Measurements from ENCODE around the gene HMCN1. TPM values are rescaled to one million over a fixed set of nuclear protein-coding genes. Genes with fewer than 3 reads are reported as not detected.

Gene HMCN1
- total RNA-seq, 1 experiment from 2014 or later, result 0.23 TPM

GRCh38 chr1:186026946-186027345, 292.8 kb downstream of the HMCN1 start:
- no peaks in the 10 kb centered on the region for H3K9me3 ChIP-seq (ENCODE audit: control insufficient read depth, insufficient read depth, low read depth, low read length)
- H3K36me3 ChIP-seq (ENCODE audit: control insufficient read depth, insufficient read depth, low read length), result no peaks in the 10 kb centered on the region
- no peak overlapping the region for H3K27ac ChIP-seq (ENCODE audit: low read length)
- intact Hi-C loops (cut with micrococcal nuclease; ENCODE audit: unreplicated experiment) (no loop called here), in situ Hi-C loops (cut with HindIII; ENCODE audit: low pct_unique_long_range_greater_than_20kb, low sequenced_read_pairs) (no loop called here)
- H3K27me3 ChIP-seq (ENCODE audit: control insufficient read depth, insufficient read depth, low read length), result no peaks in the 10 kb centered on the region
- TF ChIP-seq SIN3A (IDR thresholded peaks at IDR 0.05; ENCODE audit: borderline replicate concordance, insufficient read depth, low read depth, low read length) (no peak), CTCF (IDR thresholded peaks at IDR 0.05) (no peak), POLR2AphosphoS5 (IDR thresholded peaks at IDR 0.05; ENCODE audit: low read depth, low read length) (no peak), TCF7L2 (IDR thresholded peaks at IDR 0.05; ENCODE audit: low read depth, low read length) (no peak)
- TF ChIP-seq, protein P1, sequence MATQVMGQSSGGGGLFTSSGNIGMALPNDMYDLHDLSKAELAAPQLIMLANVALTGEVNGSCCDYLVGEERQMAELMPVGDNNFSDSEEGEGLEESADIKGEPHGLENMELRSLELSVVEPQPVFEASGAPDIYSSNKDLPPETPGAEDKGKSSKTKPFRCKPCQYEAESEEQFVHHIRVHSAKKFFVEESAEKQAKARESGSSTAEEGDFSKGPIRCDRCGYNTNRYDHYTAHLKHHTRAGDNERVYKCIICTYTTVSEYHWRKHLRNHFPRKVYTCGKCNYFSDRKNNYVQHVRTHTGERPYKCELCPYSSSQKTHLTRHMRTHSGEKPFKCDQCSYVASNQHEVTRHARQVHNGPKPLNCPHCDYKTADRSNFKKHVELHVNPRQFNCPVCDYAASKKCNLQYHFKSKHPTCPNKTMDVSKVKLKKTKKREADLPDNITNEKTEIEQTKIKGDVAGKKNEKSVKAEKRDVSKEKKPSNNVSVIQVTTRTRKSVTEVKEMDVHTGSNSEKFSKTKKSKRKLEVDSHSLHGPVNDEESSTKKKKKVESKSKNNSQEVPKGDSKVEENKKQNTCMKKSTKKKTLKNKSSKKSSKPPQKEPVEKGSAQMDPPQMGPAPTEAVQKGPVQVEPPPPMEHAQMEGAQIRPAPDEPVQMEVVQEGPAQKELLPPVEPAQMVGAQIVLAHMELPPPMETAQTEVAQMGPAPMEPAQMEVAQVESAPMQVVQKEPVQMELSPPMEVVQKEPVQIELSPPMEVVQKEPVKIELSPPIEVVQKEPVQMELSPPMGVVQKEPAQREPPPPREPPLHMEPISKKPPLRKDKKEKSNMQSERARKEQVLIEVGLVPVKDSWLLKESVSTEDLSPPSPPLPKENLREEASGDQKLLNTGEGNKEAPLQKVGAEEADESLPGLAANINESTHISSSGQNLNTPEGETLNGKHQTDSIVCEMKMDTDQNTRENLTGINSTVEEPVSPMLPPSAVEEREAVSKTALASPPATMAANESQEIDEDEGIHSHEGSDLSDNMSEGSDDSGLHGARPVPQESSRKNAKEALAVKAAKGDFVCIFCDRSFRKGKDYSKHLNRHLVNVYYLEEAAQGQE (IDR thresholded peaks at IDR 0.05; ENCODE audit: insufficient read depth in 1 of 2, low read depth in 2 of 2, low read length in 1 of 2), result no peak
- no peak overlapping the region for H3K4me3 ChIP-seq (ENCODE audit: low read depth in 2 of 2, low read length in 2 of 2)
- no peaks in the 10 kb centered on the region for H3K4me1 ChIP-seq (ENCODE audit: control insufficient read depth, insufficient read depth, low read length)
- CTCF ChIA-PET, result no interaction called here
- DNase-seq (ENCODE audit: low read depth, low spot score) (no peak), ATAC-seq (no peak)
- no TSS peak for BruUV-seq (replicated peaks)
- POLR2A ChIA-PET, result no interaction called here

DNA sequence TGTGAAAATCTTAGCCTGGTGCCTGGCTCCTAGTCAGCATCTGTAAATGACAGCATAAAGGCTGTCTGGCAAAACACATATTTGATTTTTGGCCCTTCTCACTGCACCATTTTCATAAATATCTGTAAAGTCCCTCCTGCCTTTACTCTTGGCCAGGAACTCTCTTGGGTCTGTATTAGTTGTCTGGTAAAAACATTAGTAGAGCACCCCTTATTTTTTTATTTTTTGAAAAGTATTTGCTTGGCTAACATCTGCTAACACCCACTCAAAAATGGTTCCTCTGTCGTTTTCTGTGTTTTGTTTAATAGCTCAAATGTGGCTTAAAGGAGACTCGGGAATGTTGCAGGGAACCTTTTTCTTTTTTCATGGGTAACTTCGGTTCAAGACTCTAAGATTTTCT, 293.4 kb downstream of the HMCN1 start:
- TF ChIP-seq SIN3A (IDR thresholded peaks at IDR 0.05; ENCODE audit: borderline replicate concordance, insufficient read depth, low read depth, low read length) (no peak), TCF7L2 (IDR thresholded peaks at IDR 0.05; ENCODE audit: low read depth, low read length) (no peak), POLR2AphosphoS5 (IDR thresholded peaks at IDR 0.05; ENCODE audit: low read depth, low read length) (no peak), CTCF (IDR thresholded peaks at IDR 0.05) (no peak)
- TF ChIP-seq, protein P1 (IDR thresholded peaks at IDR 0.05; ENCODE audit: insufficient read depth in 1 of 2, low read depth in 2 of 2, low read length in 1 of 2), result no peak
- no peaks in the 10 kb centered on the region for H3K27me3 ChIP-seq (ENCODE audit: control insufficient read depth, insufficient read depth, low read length)
- intact Hi-C loops (cut with micrococcal nuclease; ENCODE audit: unreplicated experiment), result no loop called here
- H3K27ac ChIP-seq (ENCODE audit: low read length), result no peak overlapping the region
- H3K9me3 ChIP-seq (ENCODE audit: control insufficient read depth, insufficient read depth, low read depth, low read length), result no peaks in the 10 kb centered on the region
- no peaks in the 10 kb centered on the region for H3K4me1 ChIP-seq (ENCODE audit: control insufficient read depth, insufficient read depth, low read length)
- no peaks in the 10 kb centered on the region for H3K36me3 ChIP-seq (ENCODE audit: control insufficient read depth, insufficient read depth, low read length)
- CTCF ChIA-PET, result no interaction called here
- in situ Hi-C loops (cut with HindIII; ENCODE audit: low pct_unique_long_range_greater_than_20kb, low sequenced_read_pairs), result no loop called here
- no peak for DNase-seq (ENCODE audit: low read depth, low spot score)
- BruUV-seq (replicated peaks), result no TSS peak
- H3K4me3 ChIP-seq (ENCODE audit: low read depth in 2 of 2, low read length in 2 of 2), result no peak overlapping the region
- ATAC-seq, result no peak
- POLR2A ChIA-PET, result no interaction called here

Measured in Panc1 (cell line).